HepG2 (cell line): ENCODE measurements around the gene ALDH1A2. TPM values are rescaled to one million over a fixed set of nuclear protein-coding genes. Genes with fewer than 3 reads are reported as not detected.

Experiments used
- CHD2 ChIP-seq: IDR thresholded peaks from 2 replicates; pipeline ENCODE4 v1.6.1; 2011; ENCODE audit warnings: low read depth, low read length, improper control_type of control experiment
- HES4 ChIP-seq: sonication (generic); formaldehyde crosslinking; IDR thresholded peaks from 2 replicates; pipeline ENCODE4 v1.9.0; 2021; ENCODE audit warnings: mild to moderate bottlenecking, missing genetic modification reagents, borderline replicate concordance
- HNRNPK ChIP-seq: fragments of 200-400 bp; formaldehyde crosslinking; IDR thresholded peaks from 2 replicates; pipeline ENCODE4 v1.6.1; 2018; ENCODE audit warnings: low read length, low read depth, moderate library complexity, mild to moderate bottlenecking; ENCODE audit not compliant: poor library complexity, severe bottlenecking
- KLF9 ChIP-seq: IDR thresholded peaks from 2 replicates; pipeline ENCODE4 v1.6.1; 2016; ENCODE audit warnings: low read depth
- MTF2 ChIP-seq: sonication (generic); formaldehyde crosslinking; IDR thresholded peaks from 2 replicates; pipeline ENCODE4 v1.5.0; 2020; ENCODE audit warnings: missing genetic modification reagents, borderline replicate concordance
- RXRA ChIP-seq: sonication (generic); formaldehyde crosslinking; IDR thresholded peaks from 2 replicates; pipeline ENCODE4 v1.5.1; 2020; ENCODE audit warnings: missing genetic modification reagents
- SAFB2 ChIP-seq: sonication (generic); formaldehyde crosslinking; IDR thresholded peaks from 2 replicates; pipeline ENCODE4 v1.5.1; 2020; ENCODE audit warnings: missing genetic modification reagents, low read depth, mild to moderate bottlenecking, borderline replicate concordance
- SAP130 ChIP-seq: IDR thresholded peaks from 2 replicates; pipeline ENCODE4 v1.6.1; 2016; ENCODE audit warnings: low read depth
- TBX2 ChIP-seq: sonication (generic); formaldehyde crosslinking; IDR thresholded peaks from 2 replicates; pipeline ENCODE4 v1.5.0; 2020; ENCODE audit warnings: missing genetic modification reagents, mild to moderate bottlenecking, borderline replicate concordance
- U2AF2 ChIP-seq: fragments of 200-400 bp; formaldehyde crosslinking; IDR thresholded peaks from 2 replicates; pipeline ENCODE4 v1.6.1; 2017; ENCODE audit warnings: low read depth, mild to moderate bottlenecking, low read length
- ZFX ChIP-seq: sonication (generic); formaldehyde crosslinking; IDR thresholded peaks from 2 replicates; pipeline ENCODE4 v1.4.0; 2020; ENCODE audit warnings: mild to moderate bottlenecking, low read depth, missing genetic modification reagents, moderate library complexity
- ZIK1 ChIP-seq: sonication (generic); formaldehyde crosslinking; IDR thresholded peaks from 2 replicates; pipeline ENCODE4 v1.5.0; 2020; ENCODE audit warnings: mild to moderate bottlenecking, low read depth, missing genetic modification reagents, borderline replicate concordance
- ZNF121 ChIP-seq: sonication (generic); formaldehyde crosslinking; IDR thresholded peaks from 2 replicates; pipeline ENCODE4 v1.5.0; 2020; ENCODE audit warnings: mild to moderate bottlenecking, missing genetic modification reagents
- ZNF484 ChIP-seq: sonication (generic); formaldehyde crosslinking; IDR thresholded peaks from 2 replicates; pipeline ENCODE4 v1.5.1; 2020; ENCODE audit warnings: mild to moderate bottlenecking, low read depth, missing genetic modification reagents, borderline replicate concordance
- polyA plus RNA-seq, 8 experiments: library from polyadenylated mRNA; depleted of rRNA in 3 of 8; stranded (reverse) in 7 of 8; unstranded in 1 of 8; fragments of >200 nt; fragmentation: Illumina TruSeq in 4 of 8; extraction: Trizol in 4 of 8; gene quantifications; 2 replicates each; pipeline versions ENCODE4 v1.2.1 to v1.2.3, GENCODE V29; 2011 to 2016; ENCODE audit warnings: low read depth in 4 of 8, missing spikeins in 1 of 8, mixed read lengths in 1 of 8; ENCODE audit not compliant: insufficient read depth in 1 of 8
- total RNA-seq, 5 experiments: library from RNA; depleted of rRNA; stranded (reverse); fragments of >200 nt; fragmentation: Illumina TruSeq; extraction: Trizol; gene quantifications; 2 replicates each; pipeline ENCODE4 v1.2.3, GENCODE V29; 2016; ENCODE audit warnings: low read depth in 1 of 5
- TF ChIP-seq, protein P1 (sequence below): sonication (generic); formaldehyde crosslinking; IDR thresholded peaks from 2 replicates; pipeline ENCODE4 v1.5.0; 2020; ENCODE audit warnings: mild to moderate bottlenecking, missing genetic modification reagents
- TF ChIP-seq, protein P2 (sequence below): sonication (generic); formaldehyde crosslinking; conservative IDR thresholded peaks from 2 replicates; pipeline ENCODE4 v1.4.0; 2020; ENCODE audit warnings: missing genetic modification reagents
- TF ChIP-seq, protein P3 (sequence below): sonication (generic); formaldehyde crosslinking; IDR thresholded peaks from 2 replicates; pipeline ENCODE4 v1.5.0; 2020; ENCODE audit warnings: mild to moderate bottlenecking, missing genetic modification reagents, moderate library complexity
- TF ChIP-seq, protein P4 (sequence below): sonication (generic); formaldehyde crosslinking; IDR thresholded peaks from 2 replicates; pipeline ENCODE4 v1.4.0; 2020; ENCODE audit warnings: mild to moderate bottlenecking, missing genetic modification reagents

ALDH1A2 gene
- total and polyA plus RNA-seq, 2 of the 13 experiments (the other 11 are each of a cell fraction or from before 2014, with no cell fraction given) = 0.64 to 0.90 TPM

DNA sequence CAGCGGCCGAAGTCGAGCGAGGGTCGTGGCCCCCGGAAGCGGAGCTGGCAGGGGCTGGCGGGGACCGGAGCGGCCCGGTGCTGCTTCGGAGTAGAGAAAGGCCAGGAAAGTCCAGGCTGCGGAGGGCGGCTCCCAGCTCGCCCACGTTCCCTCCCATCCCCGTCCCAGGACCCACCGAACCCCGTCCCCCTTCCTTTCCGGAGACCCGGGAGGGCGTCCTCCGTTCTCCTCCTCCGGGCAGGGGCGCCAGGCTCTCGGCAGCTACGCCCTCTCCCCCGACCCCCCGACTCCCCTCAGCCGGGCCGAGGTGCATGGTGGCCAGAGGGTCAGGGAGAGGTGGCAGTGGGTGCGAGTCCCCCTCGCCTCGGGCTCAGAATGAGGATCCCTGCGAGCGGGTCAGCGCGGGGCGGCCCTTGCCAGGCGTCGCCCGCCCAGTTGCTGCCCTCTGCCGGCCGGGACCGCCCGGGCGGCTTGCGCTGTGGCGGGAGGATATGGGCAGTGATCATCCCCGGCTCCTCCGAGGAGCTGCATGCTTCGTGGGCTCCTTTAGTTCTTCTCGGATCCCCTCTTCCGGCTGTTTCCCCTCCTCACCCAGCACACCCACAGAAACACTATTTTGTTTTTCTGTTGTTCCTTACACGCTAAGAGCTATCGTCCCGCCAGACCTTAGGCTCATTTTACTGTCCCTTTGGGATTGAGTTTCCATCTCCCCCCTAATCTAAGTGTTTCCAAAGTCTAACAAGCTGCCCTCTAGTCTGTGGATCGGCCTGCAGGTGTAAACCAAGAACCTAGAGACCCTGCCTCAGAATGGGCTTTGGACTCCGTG, 744 bp upstream of the ALDH1A2 start (continued):
- TF ChIP-seq, protein P1, sequence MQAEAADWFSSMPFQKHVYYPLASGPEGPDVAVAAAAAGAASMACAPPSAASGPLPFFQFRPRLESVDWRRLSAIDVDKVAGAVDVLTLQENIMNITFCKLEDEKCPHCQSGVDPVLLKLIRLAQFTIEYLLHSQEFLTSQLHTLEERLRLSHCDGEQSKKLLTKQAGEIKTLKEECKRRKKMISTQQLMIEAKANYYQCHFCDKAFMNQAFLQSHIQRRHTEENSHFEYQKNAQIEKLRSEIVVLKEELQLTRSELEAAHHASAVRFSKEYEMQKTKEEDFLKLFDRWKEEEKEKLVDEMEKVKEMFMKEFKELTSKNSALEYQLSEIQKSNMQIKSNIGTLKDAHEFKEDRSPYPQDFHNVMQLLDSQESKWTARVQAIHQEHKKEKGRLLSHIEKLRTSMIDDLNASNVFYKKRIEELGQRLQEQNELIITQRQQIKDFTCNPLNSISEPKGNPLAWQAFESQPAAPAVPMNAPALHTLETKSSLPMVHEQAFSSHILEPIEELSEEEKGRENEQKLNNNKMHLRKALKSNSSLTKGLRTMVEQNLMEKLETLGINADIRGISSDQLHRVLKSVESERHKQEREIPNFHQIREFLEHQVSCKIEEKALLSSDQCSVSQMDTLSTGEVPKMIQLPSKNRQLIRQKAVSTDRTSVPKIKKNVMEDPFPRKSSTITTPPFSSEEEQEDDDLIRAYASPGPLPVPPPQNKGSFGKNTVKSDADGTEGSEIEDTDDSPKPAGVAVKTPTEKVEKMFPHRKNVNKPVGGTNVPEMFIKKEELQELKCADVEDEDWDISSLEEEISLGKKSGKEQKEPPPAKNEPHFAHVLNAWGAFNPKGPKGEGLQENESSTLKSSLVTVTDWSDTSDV = 0 out of 2 replicates have a peak, but pooled peaks have one; percentile 76
- TF ChIP-seq, protein P2, sequence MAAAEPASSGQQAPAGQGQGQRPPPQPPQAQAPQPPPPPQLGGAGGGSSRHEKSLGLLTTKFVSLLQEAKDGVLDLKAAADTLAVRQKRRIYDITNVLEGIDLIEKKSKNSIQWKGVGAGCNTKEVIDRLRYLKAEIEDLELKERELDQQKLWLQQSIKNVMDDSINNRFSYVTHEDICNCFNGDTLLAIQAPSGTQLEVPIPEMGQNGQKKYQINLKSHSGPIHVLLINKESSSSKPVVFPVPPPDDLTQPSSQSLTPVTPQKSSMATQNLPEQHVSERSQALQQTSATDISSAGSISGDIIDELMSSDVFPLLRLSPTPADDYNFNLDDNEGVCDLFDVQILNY (CRISPR knock-in tag) = no peak
- TF ChIP-seq, protein P3, sequence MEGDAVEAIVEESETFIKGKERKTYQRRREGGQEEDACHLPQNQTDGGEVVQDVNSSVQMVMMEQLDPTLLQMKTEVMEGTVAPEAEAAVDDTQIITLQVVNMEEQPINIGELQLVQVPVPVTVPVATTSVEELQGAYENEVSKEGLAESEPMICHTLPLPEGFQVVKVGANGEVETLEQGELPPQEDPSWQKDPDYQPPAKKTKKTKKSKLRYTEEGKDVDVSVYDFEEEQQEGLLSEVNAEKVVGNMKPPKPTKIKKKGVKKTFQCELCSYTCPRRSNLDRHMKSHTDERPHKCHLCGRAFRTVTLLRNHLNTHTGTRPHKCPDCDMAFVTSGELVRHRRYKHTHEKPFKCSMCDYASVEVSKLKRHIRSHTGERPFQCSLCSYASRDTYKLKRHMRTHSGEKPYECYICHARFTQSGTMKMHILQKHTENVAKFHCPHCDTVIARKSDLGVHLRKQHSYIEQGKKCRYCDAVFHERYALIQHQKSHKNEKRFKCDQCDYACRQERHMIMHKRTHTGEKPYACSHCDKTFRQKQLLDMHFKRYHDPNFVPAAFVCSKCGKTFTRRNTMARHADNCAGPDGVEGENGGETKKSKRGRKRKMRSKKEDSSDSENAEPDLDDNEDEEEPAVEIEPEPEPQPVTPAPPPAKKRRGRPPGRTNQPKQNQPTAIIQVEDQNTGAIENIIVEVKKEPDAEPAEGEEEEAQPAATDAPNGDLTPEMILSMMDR (CRISPR knock-in tag) = peak; percentile 79
- TF ChIP-seq TBX2 (CRISPR knock-in tag) (0 out of 2 replicates have a peak, but pooled peaks have one; percentile 26), RXRA (peak; percentile 26; the same call in 1 of the 2 replicates), ZNF121 (peak; percentile 45; the same call in 1 of the 2 replicates), SAFB2 (CRISPR knock-in tag) (0 out of 2 replicates have a peak, but pooled peaks have one; percentile 29), ZFX (CRISPR knock-in tag) (0 out of 2 replicates have a peak, but pooled peaks have one; percentile 23), ZNF484 (no peak), CHD2 (no peak), SAP130 (CRISPR knock-in tag) (no peak), MTF2 (CRISPR knock-in tag) (peak; percentile 81; the same call in 1 of the 2 replicates), KLF9 (CRISPR knock-in tag) (no peak), HES4 (CRISPR knock-in tag) (no peak), U2AF2 (no peak), ZIK1 (CRISPR knock-in tag) (no peak), HNRNPK (peak; percentile 67)
- TF ChIP-seq, protein P4, sequence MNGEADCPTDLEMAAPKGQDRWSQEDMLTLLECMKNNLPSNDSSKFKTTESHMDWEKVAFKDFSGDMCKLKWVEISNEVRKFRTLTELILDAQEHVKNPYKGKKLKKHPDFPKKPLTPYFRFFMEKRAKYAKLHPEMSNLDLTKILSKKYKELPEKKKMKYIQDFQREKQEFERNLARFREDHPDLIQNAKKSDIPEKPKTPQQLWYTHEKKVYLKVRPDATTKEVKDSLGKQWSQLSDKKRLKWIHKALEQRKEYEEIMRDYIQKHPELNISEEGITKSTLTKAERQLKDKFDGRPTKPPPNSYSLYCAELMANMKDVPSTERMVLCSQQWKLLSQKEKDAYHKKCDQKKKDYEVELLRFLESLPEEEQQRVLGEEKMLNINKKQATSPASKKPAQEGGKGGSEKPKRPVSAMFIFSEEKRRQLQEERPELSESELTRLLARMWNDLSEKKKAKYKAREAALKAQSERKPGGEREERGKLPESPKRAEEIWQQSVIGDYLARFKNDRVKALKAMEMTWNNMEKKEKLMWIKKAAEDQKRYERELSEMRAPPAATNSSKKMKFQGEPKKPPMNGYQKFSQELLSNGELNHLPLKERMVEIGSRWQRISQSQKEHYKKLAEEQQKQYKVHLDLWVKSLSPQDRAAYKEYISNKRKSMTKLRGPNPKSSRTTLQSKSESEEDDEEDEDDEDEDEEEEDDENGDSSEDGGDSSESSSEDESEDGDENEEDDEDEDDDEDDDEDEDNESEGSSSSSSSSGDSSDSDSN (CRISPR knock-in tag) = 0 out of 2 replicates have a peak, but pooled peaks have one; percentile 23
